Measurements from ENCODE around the gene WDR91. TPM values are rescaled to one million over a fixed set of nuclear protein-coding genes. Genes with fewer than 3 reads are reported as not detected.
A peak's percentile ranks its signal among the peaks of the same experiment; 100 is the strongest.

Gene WDR91
- polyA plus RNA-seq, 6 donors from 2014 or later = 2.3 to 5.8 (median 4.5) TPM

GRCh38 chr7:135154734-135155133 lies 56.6 kb downstream of the WDR91 start:
- Mint-ChIP-seq H3K4me1 (peaks cover 53 to 81% (median 71%) of the 10 kb centered on the region in 3 donors), H3K36me3 (peaks cover 48 to 51% of the 10 kb centered on the region in 2 donors)

GRCh38 chr7:135152442-135152841 lies 58.9 kb downstream of the WDR91 start:
- H3K4me1 Mint-ChIP-seq = peaks cover 54 to 91% (median 71%) of the 10 kb centered on the region in 3 donors
- H3K4me3 Mint-ChIP-seq = no peak overlapping the region
- ATAC-seq (ENCODE audit: low read depth in 2 of 2) = no peak
- peak overlapping the region in 5 of 6 donors; percentile 22 to 98 (median 87) for H3K27ac Mint-ChIP-seq
- H3K9me3 Mint-ChIP-seq = peaks cover 17 to 43% (median 37%) of the 10 kb centered on the region in 7 donors
- H3K27me3 Mint-ChIP-seq = no peaks in the 10 kb centered on the region
- H3K36me3 Mint-ChIP-seq = peaks cover 42 to 51% of the 10 kb centered on the region in 2 donors
- no peak for DNase-seq

More at GRCh38 chr7:135154734-135155133, 56.6 kb downstream of the WDR91 start:
- H3K27me3 Mint-ChIP-seq = no peaks in the 10 kb centered on the region
- ATAC-seq (ENCODE audit: low read depth in 2 of 2) (no peak), DNase-seq (no peak)
- H3K9me3 Mint-ChIP-seq = peaks cover 17 to 43% (median 37%) of the 10 kb centered on the region in 7 donors
- H3K27ac Mint-ChIP-seq = no peak overlapping the region
- H3K4me3 Mint-ChIP-seq = no peak overlapping the region

- H3K9me3 Mint-ChIP-seq = peaks cover 14 to 36% (median 30%) of the 10 kb centered on the region in 7 donors
- H3K4me1 Mint-ChIP-seq = peaks cover 55 to 91% (median 72%) of the 10 kb centered on the region in 3 donors
- ATAC-seq (ENCODE audit: low read depth in 2 of 2) (peak; percentile 41 to 54), DNase-seq (peak; percentile 52)
- H3K4me3 Mint-ChIP-seq = peak overlapping the region; percentile 43 to 96 (median 88)
- H3K27me3 Mint-ChIP-seq = no peaks in the 10 kb centered on the region
- peak overlapping the region; percentile 87 to 99 (median 96) for H3K27ac Mint-ChIP-seq
- peaks cover 33 to 42% of the 10 kb centered on the region in 2 donors for H3K36me3 Mint-ChIP-seq
Measured at GRCh38 chr7:135151533-135151932, 59.8 kb downstream of the WDR91 start.

DNA sequence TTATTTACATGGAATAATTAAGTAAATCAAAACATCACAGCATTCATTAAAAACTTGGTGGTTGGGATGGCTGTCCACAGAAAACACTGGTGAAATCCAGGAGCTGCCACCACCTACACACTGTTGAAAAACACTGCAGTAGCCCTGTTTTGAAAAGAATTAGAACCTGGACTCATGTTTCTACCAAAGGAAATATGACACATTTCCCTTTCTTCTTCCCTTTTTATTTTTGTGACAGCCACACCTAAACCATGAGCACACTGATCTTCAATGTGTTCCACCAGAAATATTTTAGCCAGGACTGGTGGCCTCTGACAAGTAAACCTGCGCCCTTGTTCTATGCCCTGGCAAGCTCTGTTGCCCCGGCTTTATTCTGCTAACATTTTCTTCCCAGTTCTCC lies 60.2 kb downstream of the WDR91 start:
- Mint-ChIP-seq H3K4me3 (peak overlapping the region; percentile 43 to 96 (median 88)), H3K4me1 (peaks cover 59 to 91% (median 74%) of the 10 kb centered on the region in 3 donors), H3K36me3 (peaks cover 29 to 38% of the 10 kb centered on the region in 2 donors)

DNA sequence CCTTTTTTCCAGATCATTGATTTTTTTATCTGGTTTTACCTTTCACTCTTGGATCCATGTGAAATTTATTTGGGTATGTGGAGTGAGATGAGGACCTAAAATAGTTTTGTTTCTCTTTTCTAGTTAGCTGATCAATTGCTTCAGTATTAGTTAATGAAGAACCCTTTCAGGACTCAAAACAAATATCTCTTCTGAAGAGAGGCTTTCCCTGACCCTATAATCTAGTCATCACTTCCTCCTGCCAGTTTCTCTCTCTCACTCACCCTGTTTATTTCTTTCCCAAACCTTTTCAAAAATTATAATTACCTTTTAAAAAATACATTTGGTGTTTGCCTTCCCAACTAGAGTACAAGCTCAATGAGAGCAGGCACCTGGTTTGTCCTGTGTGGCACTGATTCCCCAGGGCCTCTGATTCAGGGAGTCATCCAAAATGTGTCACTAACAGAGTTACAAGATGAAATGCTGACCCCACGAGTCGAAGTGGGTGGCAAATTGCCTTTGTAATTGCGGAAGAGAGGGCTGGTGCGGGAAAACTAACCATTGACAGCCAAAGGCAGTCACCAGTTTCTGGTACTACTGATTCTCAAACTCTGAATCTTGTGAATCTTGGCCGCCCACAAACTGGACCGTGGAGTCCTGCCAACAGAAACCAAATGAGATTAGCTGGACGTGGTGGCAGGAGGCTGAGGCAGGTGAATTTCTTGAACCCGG lies 61.1 kb downstream of the WDR91 start:
- no peak for ATAC-seq (ENCODE audit: low read depth in 2 of 2)
- peak overlapping the region; percentile 79 to 96 (median 90) for H3K4me3 Mint-ChIP-seq
- peaks cover 63 to 89% (median 73%) of the 10 kb centered on the region in 3 donors for H3K4me1 Mint-ChIP-seq
- H3K36me3 Mint-ChIP-seq = peaks cover 27 to 32% of the 10 kb centered on the region in 2 donors
- no peaks in the 10 kb centered on the region for H3K27me3 Mint-ChIP-seq
- no peak for DNase-seq
- peak overlapping the region; percentile 87 to 99 (median 96) for H3K27ac Mint-ChIP-seq
- peaks cover 3 to 23% (median 18%) of the 10 kb centered on the region in 7 donors for H3K9me3 Mint-ChIP-seq

More for the DNA sequence above, 60.2 kb downstream of the WDR91 start:
- no peak for ATAC-seq (ENCODE audit: low read depth in 2 of 2)
- H3K27ac Mint-ChIP-seq = peak overlapping the region; percentile 87 to 99 (median 96)
- H3K27me3 Mint-ChIP-seq = no peaks in the 10 kb centered on the region
- H3K9me3 Mint-ChIP-seq = peaks cover 10 to 32% (median 26%) of the 10 kb centered on the region in 7 donors
- DNase-seq = no peak

GRCh38 chr7:135147899-135148721 lies 63.2 kb downstream of the WDR91 start, which contains the start of gene TMEM140:
TMEM140 (plus strand) TSS chr7:135148072; CDS start chr7:135164442, 16,370 bp downstream.
- Mint-ChIP-seq H3K36me3 (peaks cover 11 to 14% of the 10 kb centered on the region in 2 donors), H3K27me3 (no peaks in the 10 kb centered on the region), H3K4me3 (peak within 1 kb of the TSS; percentile 82 to 98 (median 92)), H3K27ac (peak within 1 kb of the TSS; percentile 87 to 98 (median 95)), H3K9me3 (peaks cover 0 to 5% (median 3%) of the 10 kb centered on the region in 7 donors), H3K4me1 (peaks cover 50 to 71% (median 55%) of the 10 kb centered on the region in 3 donors)
- DNase-seq = peak; percentile 77
- ATAC-seq (ENCODE audit: low read depth in 2 of 2) = peak; percentile 76 to 83

DNA sequence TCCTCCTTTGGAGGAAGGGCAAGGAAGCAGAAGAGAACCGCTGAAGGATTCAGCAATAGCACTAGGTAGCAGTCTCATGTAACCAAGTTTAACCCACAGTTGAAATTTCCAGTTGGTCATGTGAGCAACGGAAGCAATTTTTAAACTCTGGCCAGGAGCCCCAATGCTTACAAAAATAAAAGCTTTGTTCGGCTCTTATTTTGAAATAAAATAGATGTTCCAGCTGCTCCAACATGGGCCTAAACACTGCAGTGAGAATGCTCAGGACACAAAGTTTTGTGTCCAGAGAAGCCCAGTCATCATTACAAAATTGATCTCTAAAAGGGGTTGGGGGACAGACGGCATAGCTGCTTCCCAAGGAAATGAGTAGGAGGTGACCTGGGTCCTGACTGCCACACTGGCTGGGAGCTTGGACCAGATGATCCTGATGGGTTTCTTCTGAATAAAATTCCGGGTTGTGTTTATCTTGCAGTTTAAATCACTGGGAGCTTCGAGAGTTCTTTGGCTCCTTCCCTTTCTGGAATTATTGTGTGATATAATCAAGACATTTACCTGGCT lies 63.9 kb downstream of the WDR91 start:
- peak overlapping the region; percentile 87 to 98 (median 95) for H3K27ac Mint-ChIP-seq
- peaks cover 5 to 7% of the 10 kb centered on the region in 2 donors for H3K36me3 Mint-ChIP-seq
- ATAC-seq (ENCODE audit: low read depth in 2 of 2) (peak; percentile 1 to 2), DNase-seq (no peak)
- peaks cover 0 to 4% (median 0%) of the 10 kb centered on the region in 7 donors for H3K9me3 Mint-ChIP-seq
- no peaks in the 10 kb centered on the region for H3K27me3 Mint-ChIP-seq
- peak overlapping the region; percentile 82 to 98 (median 92) for H3K4me3 Mint-ChIP-seq
- peaks cover 46 to 64% (median 49%) of the 10 kb centered on the region in 3 donors for H3K4me1 Mint-ChIP-seq

GRCh38 chr7:135143885-135144668 lies 67.2 kb downstream of the WDR91 start:
- peak overlapping the region in 3 of 6 donors; percentile 26 to 48 (median 37) for H3K27ac Mint-ChIP-seq
- H3K27me3 Mint-ChIP-seq = no peaks in the 10 kb centered on the region
- ATAC-seq (ENCODE audit: low read depth in 2 of 2) = no peak

More at GRCh38 chr7:135143885-135144668, 67.2 kb downstream of the WDR91 start:
- H3K36me3 Mint-ChIP-seq = no peaks in the 10 kb centered on the region
- H3K4me1 Mint-ChIP-seq = peaks cover 27 to 33% (median 28%) of the 10 kb centered on the region in 3 donors
- DNase-seq = no peak
- no peaks in the 10 kb centered on the region for H3K9me3 Mint-ChIP-seq
- peak overlapping the region in 1 of 8 donors; percentile 26 for H3K4me3 Mint-ChIP-seq

Other genes with a start within 250 kb of the WDR91 start
- 1 to 10 TPM in 2 of 6 donors, under 1 TPM in 2, not detected in 2; 0.65 to 1.5 (median 1.1) TPM for gene AGBL3, start 225.0 kb downstream of the WDR91 start, polyA plus RNA-seq (ENCODE audit: low read depth in 6 of 6)
- gene TMEM140, start 63.5 kb downstream of the WDR91 start, polyA plus RNA-seq (ENCODE audit: low read depth in 6 of 6) = 10 to 100 TPM; 14.1 to 31.7 (median 25.2) TPM
- gene CYREN, start 40.8 kb downstream of the WDR91 start, polyA plus RNA-seq (ENCODE audit: low read depth in 6 of 6) = 10 to 100 TPM; 35.4 to 64.0 (median 48.9) TPM
- not detected for gene STRA8, start 22.3 kb upstream of the WDR91 start, polyA plus RNA-seq (ENCODE audit: low read depth in 6 of 6)